H9 (cell line): ENCODE data around the gene TOR3A. TPM values are rescaled to one million over a fixed set of nuclear protein-coding genes. Genes with fewer than 3 reads are reported as not detected.

Experiments
- DNase-seq: peaks from one replicate; pipeline ENCODE4 v3.0.0-alpha.2; 2017
- H2AFZ ChIP-seq: one replicate; pipeline ENCODE4 v1.6.1; 2013; ENCODE audit warnings: mild to moderate bottlenecking, low read length, control low read depth, moderate library complexity
- H2AK5ac ChIP-seq: 2 replicates; pipeline ENCODE4 v1.6.1; 2013; ENCODE audit warnings: low read length, control low read depth, mixed read lengths; ENCODE audit not compliant: insufficient read length
- H2BK120ac ChIP-seq: one replicate; pipeline ENCODE4 v1.6.1; 2013; ENCODE audit warnings: low read depth, mild to moderate bottlenecking, low read length, control low read depth, inconsistent platforms; ENCODE audit not compliant: poor library complexity, severe bottlenecking
- H2BK12ac ChIP-seq: 2 replicates; pipeline ENCODE4 v1.6.1; 2013; ENCODE audit warnings: low read length, control low read depth, mixed read lengths, low read depth; ENCODE audit not compliant: insufficient read length
- H2BK15ac ChIP-seq: 2 replicates; pipeline ENCODE4 v1.6.1; 2013; ENCODE audit warnings: low read depth, low read length, control low read depth
- H2BK20ac ChIP-seq: one replicate; pipeline ENCODE4 v1.6.1; 2013; ENCODE audit warnings: low read depth, mild to moderate bottlenecking, low read length, control low read depth, inconsistent platforms; ENCODE audit not compliant: poor library complexity, severe bottlenecking
- H2BK5ac ChIP-seq: 2 replicates; pipeline ENCODE4 v1.6.1; 2013; ENCODE audit warnings: low read length, control low read depth, mixed read lengths; ENCODE audit not compliant: insufficient read length
- H3K14ac ChIP-seq: 2 replicates; pipeline ENCODE4 v1.6.1; 2013; ENCODE audit warnings: low read length, control low read depth; ENCODE audit not compliant: insufficient read depth
- H3K18ac ChIP-seq: 2 replicates; pipeline ENCODE4 v1.6.1; 2013; ENCODE audit warnings: low read depth, mild to moderate bottlenecking, mixed read lengths, low read length, control low read depth; ENCODE audit not compliant: insufficient read length
- H3K23ac ChIP-seq: 2 replicates; pipeline ENCODE4 v1.6.1; 2013; ENCODE audit warnings: low read length, control low read depth, mixed read lengths, low read depth; ENCODE audit not compliant: insufficient read length
- H3K23me2 ChIP-seq: 2 replicates; pipeline ENCODE4 v1.6.1; 2013; ENCODE audit warnings: low read depth, mild to moderate bottlenecking, mixed read lengths, low read length, control low read depth; ENCODE audit not compliant: insufficient read length, poor library complexity, severe bottlenecking
- H3K27ac ChIP-seq: 2 replicates; pipeline ENCODE4 v1.5.1; 2013; ENCODE audit warnings: low read length, control low read depth, mixed read lengths, low read depth; ENCODE audit not compliant: insufficient read length
- H3K27me3 ChIP-seq: 2 replicates; pipeline ENCODE4 v1.6.1; 2013; ENCODE audit warnings: low read length, control low read depth, inconsistent platforms; ENCODE audit not compliant: insufficient read depth
- H3K4ac ChIP-seq: 2 replicates; pipeline ENCODE4 v1.6.1; 2013; ENCODE audit warnings: low read depth, mild to moderate bottlenecking, control low read depth, inconsistent platforms, low read length, moderate library complexity
- H3K4me1 ChIP-seq: 2 replicates; pipeline ENCODE4 v1.6.1; 2013; ENCODE audit warnings: low read length, control low read depth, inconsistent platforms; ENCODE audit not compliant: insufficient read depth
- H3K4me2 ChIP-seq: 2 replicates; pipeline ENCODE4 v1.6.1; 2013; ENCODE audit warnings: low read length, control low read depth, mixed read lengths; ENCODE audit not compliant: insufficient read length, insufficient read depth
- H3K56ac ChIP-seq: 2 replicates; pipeline ENCODE4 v1.6.1; 2013; ENCODE audit warnings: low read depth, mild to moderate bottlenecking, mixed read lengths, low read length, control low read depth; ENCODE audit not compliant: insufficient read length
- H3K79me1 ChIP-seq: 2 replicates; pipeline ENCODE4 v1.6.1; 2013; ENCODE audit warnings: low read depth, mild to moderate bottlenecking, moderate library complexity, low read length, control low read depth, inconsistent platforms; ENCODE audit not compliant: insufficient read depth, poor library complexity, severe bottlenecking
- H3K79me2 ChIP-seq: 2 replicates; pipeline ENCODE4 v1.6.1; 2013; ENCODE audit warnings: low read length, control low read depth, inconsistent platforms; ENCODE audit not compliant: insufficient read depth
- H3K9ac ChIP-seq: 2 replicates; pipeline ENCODE4 v1.6.1; 2013; ENCODE audit warnings: low read length, control low read depth, mixed read lengths; ENCODE audit not compliant: insufficient read length; ENCODE audit errors: extremely low read depth
- H3K9me3 ChIP-seq: one replicate; pipeline ENCODE4 v1.6.1; 2013; ENCODE audit warnings: low read depth, low read length, inconsistent platforms; ENCODE audit not compliant: control insufficient read depth
- H3T11ph ChIP-seq: one replicate; pipeline ENCODE4 v1.6.1; 2013; ENCODE audit warnings: mild to moderate bottlenecking, low read length, control low read depth, inconsistent platforms
- H4K20me1 ChIP-seq: one replicate; pipeline ENCODE4 v1.6.1; 2013; ENCODE audit not compliant: control insufficient read depth, insufficient read length, insufficient read depth
- H4K5ac ChIP-seq: 2 replicates; pipeline ENCODE4 v1.6.1; 2013; ENCODE audit warnings: low read depth, mild to moderate bottlenecking, mixed read lengths, low read length, control low read depth; ENCODE audit not compliant: insufficient read length
- H4K8ac ChIP-seq: replicated peaks from 2 replicates; pipeline ENCODE4 v1.6.1; 2013; ENCODE audit warnings: low read length, control low read depth, mixed read lengths, low read depth; ENCODE audit not compliant: insufficient read length
- H4K91ac ChIP-seq: 2 replicates; pipeline ENCODE4 v1.6.1; 2013; ENCODE audit warnings: low read depth, mild to moderate bottlenecking, moderate library complexity, mixed read lengths, low read length, control low read depth; ENCODE audit not compliant: insufficient read length
- H3K27ac Mint-ChIP-seq, 3 experiments: 2 replicates in 2 of 3; 3 replicates in 1 of 3; pipeline ENCODE4 v1.8.0; 2020 to 2021; ENCODE audit warnings: mixed read lengths in 3 of 3, mild to moderate bottlenecking in 1 of 3, moderate library complexity in 1 of 3
- H3K27me3 Mint-ChIP-seq: 2 replicates; pipeline ENCODE4 v1.8.0; 2021; ENCODE audit warnings: low read depth, mild to moderate bottlenecking, moderate library complexity, mixed read lengths
- H3K36me3 Mint-ChIP-seq, 3 experiments: 2 replicates in 2 of 3; 3 replicates in 1 of 3; pipeline ENCODE4 v1.8.0; 2020 to 2021; ENCODE audit warnings: low read depth in 3 of 3, mixed read lengths in 3 of 3; ENCODE audit not compliant: insufficient read depth in 1 of 3
- H3K4me1 Mint-ChIP-seq, 2 experiments: 2 replicates each; pipeline ENCODE4 v1.8.0; 2020; ENCODE audit warnings: mixed read lengths in 2 of 2
- H3K4me3 Mint-ChIP-seq, 2 experiments: 2 replicates in 1 of 2; 3 replicates in 1 of 2; pipeline ENCODE4 v1.8.0; 2020 to 2021; ENCODE audit warnings: mild to moderate bottlenecking in 2 of 2, mixed read lengths in 2 of 2, moderate library complexity in 1 of 2
- H3K9me3 Mint-ChIP-seq, 2 experiments: 2 replicates in 1 of 2; 3 replicates in 1 of 2; pipeline ENCODE4 v1.8.0; 2020; ENCODE audit warnings: mild to moderate bottlenecking in 2 of 2, mixed read lengths in 2 of 2, moderate library complexity in 1 of 2
- CTCF ChIP-seq: fragments of 200-600 bp; sonication (generic); conservative IDR thresholded peaks from 3 replicates; pipeline ENCODE4 v1.8.0; 2021; ENCODE audit warnings: antibody characterized with exemption, mild to moderate bottlenecking
- WGBS: extraction: QIAGEN DNeasy Blood & Tissue Kit; methylation state at CpG from one replicate; pipeline ENCODE4 v1.1.7; 2013; ENCODE audit warnings: missing lambda C conversion rate, low lambda C conversion rate, mixed read lengths; ENCODE audit not compliant: insufficient read length; ENCODE audit errors: extremely low coverage; 5-methylcytosine and 5-hydroxymethylcytosine counted together
- total RNA-seq: library from RNA; stranded (reverse); gene quantifications from 2 replicates; pipeline ENCODE4 v1.2.1, GENCODE V29; 2021

Gene TOR3A
- total RNA-seq, 1 experiment from 2014 or later = 27.3 TPM

- WGBS = no CpG with 5 or more reads among the region's 8 CpGs
- Histone ChIP-seq H2AK5ac (no peak overlapping the region), H3T11ph (no peak overlapping the region), H2BK5ac (no peak overlapping the region), H3K56ac (no peak overlapping the region), H3K14ac (no peak overlapping the region), H2BK12ac (no peak overlapping the region), H2BK15ac (no peak overlapping the region), H2BK20ac (no peak overlapping the region), H3K23me2 (no peaks in the 10 kb centered on the region), H4K91ac (no peak overlapping the region), H3K79me2 (no peaks in the 10 kb centered on the region), H3K27me3 (no peaks in the 10 kb centered on the region), H3K4me2 (no peak overlapping the region), H3K4ac (no peak overlapping the region), H3K18ac (no peak overlapping the region), H3K9me3 (no peaks in the 10 kb centered on the region), H3K27ac (no peak overlapping the region), H3K79me1 (no peaks in the 10 kb centered on the region), H4K20me1 (peaks cover 3% of the 10 kb centered on the region), H4K8ac (no peak overlapping the region), H3K4me1 (peaks cover 6% of the 10 kb centered on the region; the same call in 1 of the 2 replicates), H3K9ac (no peak overlapping the region), H2AFZ (no peak overlapping the region), H2BK120ac (no peak overlapping the region), H4K5ac (no peak overlapping the region), H3K23ac (no peak overlapping the region)
- no peak for TF ChIP-seq CTCF
- H3K27ac Mint-ChIP-seq = 0 out of 7 replicates have a peak overlapping the region, but pooled peaks of 1 of the 3 experiments have one; percentile 45
- 0 out of 5 replicates have a peak, but pooled peaks cover 0 to 2% of the 10 kb centered on the region in 2 experiments for H3K9me3 Mint-ChIP-seq
- DNase-seq = no peak
- no peaks in the 10 kb centered on the region for H3K27me3 Mint-ChIP-seq
- peaks cover 8 to 38% (median 35%) of the 10 kb centered on the region in 3 experiments; a peak in 6 of 7 replicates for H3K36me3 Mint-ChIP-seq
- no peak overlapping the region for H3K4me3 Mint-ChIP-seq
- H3K4me1 Mint-ChIP-seq = peaks cover 13 to 19% of the 10 kb centered on the region in 2 experiments
These were observed 20.2 kb upstream of the TOR3A start for GRCh38 chr1:179061360-179062282.
